ENCODE results near the gene MINDY4.
A peak's percentile ranks its signal among the peaks of the same experiment; 100 is the strongest.

MINDY4 gene

GRCh38 chr7:30743371-30744074 lies 27.7 kb upstream of the MINDY4 start:
- no peak for DNase-seq (ENCODE audit: low read depth, low spot score)

GRCh38 chr7:30744075-30744417 lies 27.2 kb upstream of the MINDY4 start:
- no peak for DNase-seq (ENCODE audit: low read depth, low spot score)

GRCh38 chr7:30745261-30745941 lies 25.8 kb upstream of the MINDY4 start:
- no peak for DNase-seq (ENCODE audit: low read depth, low spot score)

- DNase-seq (ENCODE audit: low read depth, low spot score): no peak
These were observed 21.2 kb upstream of the MINDY4 start for GRCh38 chr7:30750010-30750409.

- peak; percentile 73 for DNase-seq (ENCODE audit: low read depth, low spot score)
These were observed 20.2 kb upstream of the MINDY4 start for GRCh38 chr7:30750683-30751650.

- no peak for DNase-seq (ENCODE audit: low read depth, low spot score)
These were observed 19.4 kb upstream of the MINDY4 start, which contains the start of gene INMT for GRCh38 chr7:30751696-30752273. TSS of gene INMT (plus strand) at chr7:30752135. CDS start at chr7:30752151, 16 bp downstream.

GRCh38 chr7:30752484-30752883 lies 18.7 kb upstream of the MINDY4 start:
- DNase-seq (ENCODE audit: low read depth, low spot score): no peak

- DNase-seq (ENCODE audit: low read depth, low spot score): no peak
These were observed 18.2 kb upstream of the MINDY4 start for GRCh38 chr7:30752979-30753378.

- DNase-seq (ENCODE audit: low read depth, low spot score): no peak
These were observed 16.8 kb upstream of the MINDY4 start for GRCh38 chr7:30754315-30754877.

- DNase-seq (ENCODE audit: low read depth, low spot score): no peak
These were observed 15.6 kb upstream of the MINDY4 start for GRCh38 chr7:30755384-30756154.

- no peak for DNase-seq (ENCODE audit: low read depth, low spot score)
These were observed 13.9 kb upstream of the MINDY4 start for GRCh38 chr7:30757342-30757692.

- DNase-seq (ENCODE audit: low read depth, low spot score): no peak
These were observed 10.6 kb upstream of the MINDY4 start for GRCh38 chr7:30760514-30761213.

- DNase-seq (ENCODE audit: low read depth, low spot score): no peak
These were observed 9.7 kb upstream of the MINDY4 start for GRCh38 chr7:30761214-30762156.

GRCh38 chr7:30764030-30764975 lies 6.9 kb upstream of the MINDY4 start:
- DNase-seq (ENCODE audit: low read depth, low spot score): no peak

GRCh38 chr7:30765408-30765807 lies 5.8 kb upstream of the MINDY4 start:
- DNase-seq (ENCODE audit: low read depth, low spot score): no peak

GRCh38 chr7:30770845-30771173 lies 408 bp upstream of the MINDY4 start:
- DNase-seq (ENCODE audit: low read depth, low spot score): no peak

GRCh38 chr7:30771880-30772425 lies 736 bp downstream of the MINDY4 start:
- no peak for DNase-seq (ENCODE audit: low read depth, low spot score)

- no peak for DNase-seq (ENCODE audit: low read depth, low spot score)
These were observed 1.8 kb downstream of the MINDY4 start for GRCh38 chr7:30772984-30773383.
